ENCODE results near the gene TMEM80.

- TF ChIP-seq CTCF (conservative IDR thresholded peaks at IDR 0.05; ENCODE audit: low read depth, low read length) (no peak), EZH2 (IDR thresholded peaks at IDR 0.05; ENCODE audit: borderline replicate concordance, low read depth, low read length, poor library complexity, severe bottlenecking) (no peak)
Observed at GRCh38 chr11:719214-720016, 23.8 kb downstream of the TMEM80 start.
